RCC 7860 (cell line): Measurements from ENCODE around the gene OPA3.

ENCODE experiments used
- DNase-seq: peaks from one replicate; pipeline ENCODE4 v3.0.0-alpha.2; 2015; ENCODE audit warnings: low spot score
- FAIRE-seq: peaks from 2 replicates; lab custom pipeline; 2012; peaks lifted over from hg19 to GRCh38; lab: Jason Lieb, UNC

The OPA3 gene

DNA sequence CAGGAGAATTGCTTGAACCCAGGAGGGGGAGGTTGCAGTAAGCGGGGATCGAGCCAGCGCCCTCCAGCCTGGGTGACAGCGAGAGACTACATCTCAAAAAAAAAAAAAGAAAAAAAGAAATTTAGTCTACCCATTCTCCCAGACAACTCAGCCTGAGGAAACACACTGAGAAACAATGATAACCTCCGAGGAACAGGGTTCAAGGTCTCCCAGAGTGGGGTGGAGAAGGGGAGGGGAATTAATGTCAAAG lies 78.7 kb downstream of the OPA3 start:
- no peak for DNase-seq
- FAIRE-seq: no peak

DNA sequence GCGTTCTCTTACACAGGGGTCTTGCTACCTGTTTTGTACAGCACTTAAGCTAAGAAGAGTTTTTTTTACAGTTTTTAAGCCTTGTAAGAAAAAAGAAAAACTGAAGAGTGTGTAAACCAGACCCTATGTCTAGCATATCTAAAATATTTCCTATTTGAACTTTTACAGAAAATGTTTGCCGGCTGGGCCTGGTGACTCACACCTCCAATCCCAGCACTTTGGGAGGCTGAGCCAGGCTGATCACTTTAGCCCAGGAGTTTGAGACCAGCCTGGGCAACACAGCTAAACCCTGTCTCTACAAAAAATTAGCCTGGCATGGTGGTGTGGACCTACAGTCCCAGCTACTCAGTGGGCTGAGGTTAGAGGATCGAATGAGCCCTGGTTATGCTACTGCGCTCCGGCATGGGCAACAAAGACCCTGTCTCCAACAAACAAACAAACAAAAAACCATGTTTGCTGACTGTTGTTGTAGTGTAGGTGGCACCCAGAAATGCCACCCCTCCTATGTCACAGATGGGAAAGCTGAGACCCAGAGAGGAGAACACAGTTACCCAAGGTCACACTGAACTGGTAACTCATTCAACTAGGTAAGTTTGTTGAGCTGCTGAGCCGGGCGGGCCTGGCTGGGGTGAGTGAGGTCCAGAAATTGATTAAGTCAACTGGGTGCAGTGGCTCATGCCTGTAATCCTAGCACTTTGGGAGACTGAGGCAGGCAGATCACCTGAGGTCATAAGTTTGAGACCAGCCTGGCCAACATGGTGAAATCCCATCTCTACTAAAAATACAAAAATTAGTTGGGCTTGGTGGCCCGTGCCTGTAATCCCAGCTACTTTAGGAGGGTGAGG lies 79.2 kb downstream of the OPA3 start:
- DNase-seq: no peak
- no peak for FAIRE-seq

DNA sequence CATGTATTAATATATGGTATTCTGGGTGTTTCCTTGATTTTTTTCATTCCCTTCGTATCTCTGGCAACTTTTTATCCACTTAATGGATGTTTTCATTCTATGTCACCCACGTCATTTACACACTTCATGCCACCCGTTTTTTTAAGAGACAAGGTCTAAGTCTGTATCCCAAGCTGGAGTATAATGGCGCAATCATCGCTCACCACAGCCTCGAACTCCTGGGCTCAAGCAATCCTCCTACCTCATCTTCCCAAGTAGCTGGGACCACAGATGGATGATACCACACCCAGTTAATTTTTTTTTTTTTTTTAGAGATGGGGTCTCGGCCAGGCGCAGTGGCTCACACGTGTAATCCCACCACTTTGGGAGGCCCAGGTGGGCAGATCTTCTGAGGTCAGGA lies 80.7 kb downstream of the OPA3 start:
- FAIRE-seq (no peak), DNase-seq (no peak)

DNA sequence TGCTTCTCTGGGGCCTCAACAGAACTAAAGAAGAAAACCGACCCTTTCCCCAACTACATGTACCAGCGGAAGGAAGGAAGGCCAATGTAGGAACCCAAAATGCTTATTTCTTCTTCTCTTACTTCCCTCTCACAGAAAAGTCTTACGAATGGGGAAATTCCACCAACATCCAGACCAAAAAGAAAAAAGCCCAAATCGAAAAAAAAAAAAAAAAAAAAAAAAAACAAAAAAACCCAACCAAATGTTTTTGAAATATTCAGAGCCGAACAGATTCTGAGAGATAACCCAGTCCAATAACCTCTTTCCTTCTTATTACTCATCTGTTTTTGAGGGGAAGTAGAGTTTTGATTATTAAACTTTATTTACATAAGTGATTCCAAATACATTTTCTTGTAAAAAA lies 82.5 kb downstream of the OPA3 start:
- no peak for FAIRE-seq

DNA sequence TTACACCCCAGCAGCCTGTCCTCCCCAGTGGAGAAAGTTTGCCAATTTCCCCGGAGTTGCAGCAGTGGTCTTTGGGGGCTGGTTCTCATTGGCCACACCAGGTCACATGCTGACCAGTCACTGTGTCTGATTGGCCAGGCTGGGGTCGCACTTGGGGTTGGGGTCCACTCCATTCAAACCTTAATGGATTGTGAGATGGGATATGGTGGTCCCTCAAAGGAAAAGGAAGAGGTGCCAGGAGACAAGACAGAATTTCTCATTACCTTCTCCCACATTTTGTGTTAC lies 82.9 kb downstream of the OPA3 start:
- FAIRE-seq (no peak), DNase-seq (no peak)

More for the DNA sequence above, 82.5 kb downstream of the OPA3 start:
- DNase-seq: no peak

DNA sequence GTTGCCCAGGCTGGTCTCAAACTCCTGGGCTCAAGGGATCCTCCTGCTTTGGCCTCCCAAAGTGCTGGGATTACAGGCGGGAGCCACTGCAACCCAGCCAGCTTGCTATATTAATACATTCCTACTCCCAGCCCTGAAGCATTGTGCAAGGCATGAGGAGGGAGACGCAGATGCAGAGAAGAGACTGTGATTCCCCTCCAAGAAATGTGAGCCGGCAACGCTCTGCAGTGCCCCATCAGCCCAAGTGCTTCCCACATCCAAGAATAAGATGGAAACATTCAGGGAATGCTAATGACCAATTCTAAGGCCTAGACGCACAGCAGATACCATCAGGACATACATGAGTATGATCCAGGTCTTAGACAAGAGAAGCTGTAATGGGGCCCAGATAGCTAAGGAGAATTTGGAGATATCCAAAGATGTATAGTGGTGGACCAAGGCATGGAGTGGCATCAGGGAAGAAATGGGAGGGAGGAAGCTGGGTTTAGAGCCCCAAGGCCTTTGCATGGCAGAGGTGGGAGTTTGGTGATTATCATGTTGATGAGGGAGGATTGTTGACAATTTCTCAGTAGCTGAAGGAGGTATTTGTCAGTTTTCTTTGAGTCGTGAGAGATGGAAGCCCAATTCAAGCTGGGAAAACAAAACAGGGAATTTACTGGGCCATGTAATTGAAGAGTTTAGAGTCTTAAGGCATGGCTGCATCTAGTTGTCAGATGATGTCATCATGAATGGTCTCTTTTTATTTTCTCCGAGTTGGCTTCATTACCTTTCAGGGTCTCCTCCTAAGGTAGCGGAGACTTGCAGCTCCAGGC lies 83.5 kb downstream of the OPA3 start:
- FAIRE-seq (no peak), DNase-seq (no peak)

DNA sequence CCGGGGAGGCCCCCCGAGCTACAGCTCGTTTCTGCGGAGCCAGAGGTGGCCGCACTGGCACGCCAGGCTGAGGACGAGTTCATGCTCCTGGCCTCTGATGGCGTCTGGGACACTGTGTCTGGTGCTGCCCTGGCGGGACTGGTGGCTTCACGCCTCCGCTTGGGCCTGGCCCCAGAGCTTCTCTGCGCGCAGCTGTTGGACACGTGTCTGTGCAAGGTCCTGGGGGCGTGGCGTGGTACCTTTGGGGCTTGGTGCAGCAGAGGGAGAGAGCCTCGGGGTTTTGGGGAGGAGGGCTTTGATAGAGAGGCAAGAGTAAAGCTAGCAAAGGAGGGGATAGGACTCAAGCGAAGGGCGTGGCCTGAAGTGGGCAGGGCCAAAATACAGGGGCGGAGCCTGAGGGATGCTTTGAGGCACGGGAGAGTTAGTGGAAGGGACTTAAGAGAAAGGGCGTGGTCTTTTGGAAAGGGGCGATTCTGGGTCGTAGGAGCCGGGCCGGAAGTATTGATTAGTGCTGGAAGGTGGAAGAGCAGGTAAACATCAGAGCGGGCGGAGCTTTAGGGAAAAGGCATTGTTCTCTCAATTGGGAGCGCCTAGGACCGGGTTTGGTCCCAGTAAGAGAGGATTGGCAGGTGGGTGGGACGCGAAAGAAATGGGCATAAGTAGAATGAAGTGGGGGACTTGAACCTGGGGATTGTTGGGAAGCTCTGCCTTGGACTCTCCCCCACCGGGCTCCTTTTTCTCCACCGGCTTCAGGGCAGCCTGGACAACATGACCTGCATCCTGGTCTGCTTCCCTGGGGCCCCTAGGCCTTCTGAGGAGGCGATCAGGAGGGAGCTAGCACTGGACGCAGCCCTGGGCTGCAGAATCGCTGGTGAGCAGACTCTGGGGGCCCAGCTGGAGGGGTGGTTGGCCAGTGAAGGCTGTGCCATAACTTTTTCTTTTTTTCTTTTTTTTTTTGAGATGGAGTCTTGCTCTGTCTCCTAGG lies 85.1 kb downstream of the OPA3 start:
- FAIRE-seq (no peak), DNase-seq (no peak)

DNA sequence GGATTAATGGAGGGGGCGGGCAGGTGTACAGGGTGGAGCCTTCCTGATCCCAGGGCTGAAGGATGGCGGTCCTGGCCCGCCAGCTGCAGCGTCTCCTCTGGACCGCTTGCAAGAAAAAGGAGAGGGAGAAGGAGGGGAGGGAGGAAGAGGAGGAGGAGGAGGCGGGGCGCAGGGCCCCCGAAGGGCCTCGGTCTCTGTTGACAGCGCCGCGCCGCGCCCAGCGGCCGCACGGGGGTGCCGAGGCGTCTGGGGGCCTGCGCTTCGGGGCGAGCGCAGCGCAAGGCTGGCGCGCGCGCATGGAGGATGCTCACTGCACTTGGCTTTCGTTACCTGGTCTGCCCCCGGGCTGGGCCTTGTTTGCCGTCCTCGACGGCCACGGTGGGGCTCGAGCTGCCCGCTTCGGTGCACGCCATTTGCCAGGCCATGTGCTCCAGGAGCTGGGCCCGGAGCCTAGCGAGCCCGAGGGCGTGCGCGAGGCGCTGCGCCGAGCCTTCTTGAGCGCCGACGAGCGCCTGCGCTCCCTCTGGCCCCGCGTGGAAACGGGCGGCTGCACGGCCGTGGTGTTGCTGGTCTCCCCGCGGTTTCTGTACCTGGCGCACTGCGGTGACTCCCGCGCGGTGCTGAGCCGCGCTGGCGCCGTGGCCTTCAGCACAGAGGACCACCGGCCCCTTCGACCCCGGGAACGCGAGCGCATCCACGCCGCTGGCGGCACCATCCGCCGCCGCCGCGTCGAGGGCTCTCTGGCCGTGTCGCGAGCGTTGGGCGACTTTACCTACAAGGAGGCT lies 86.0 kb downstream of the OPA3 start, which contains the start of gene PPM1N:
Gene PPM1N (plus strand): TSS at position 33 of the 785 bp plus-strand sequence. CDS start 30 bp downstream, at position 63.
- FAIRE-seq: no peak
- no peak for DNase-seq

DNA sequence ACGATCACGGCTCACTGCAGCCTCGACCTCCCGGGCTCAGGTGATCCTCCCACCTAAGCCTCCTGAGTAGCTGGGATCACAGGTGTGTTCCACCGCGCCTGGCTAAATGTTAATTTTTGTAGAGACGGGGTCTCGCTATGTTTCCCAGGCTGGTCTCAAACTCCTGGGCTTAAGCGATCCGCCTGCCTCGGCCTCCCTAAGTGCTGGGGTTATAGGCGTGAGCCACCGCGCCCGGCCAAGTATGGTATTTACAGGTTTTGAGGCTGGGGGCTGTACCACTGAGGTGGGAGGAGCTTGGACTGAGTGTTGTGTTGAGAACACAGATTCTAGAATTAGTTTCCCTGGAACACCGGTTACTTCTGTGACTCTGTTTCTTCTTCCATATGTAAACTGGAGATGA lies 86.8 kb downstream of the OPA3 start:
- no peak for FAIRE-seq
- DNase-seq: no peak

DNA sequence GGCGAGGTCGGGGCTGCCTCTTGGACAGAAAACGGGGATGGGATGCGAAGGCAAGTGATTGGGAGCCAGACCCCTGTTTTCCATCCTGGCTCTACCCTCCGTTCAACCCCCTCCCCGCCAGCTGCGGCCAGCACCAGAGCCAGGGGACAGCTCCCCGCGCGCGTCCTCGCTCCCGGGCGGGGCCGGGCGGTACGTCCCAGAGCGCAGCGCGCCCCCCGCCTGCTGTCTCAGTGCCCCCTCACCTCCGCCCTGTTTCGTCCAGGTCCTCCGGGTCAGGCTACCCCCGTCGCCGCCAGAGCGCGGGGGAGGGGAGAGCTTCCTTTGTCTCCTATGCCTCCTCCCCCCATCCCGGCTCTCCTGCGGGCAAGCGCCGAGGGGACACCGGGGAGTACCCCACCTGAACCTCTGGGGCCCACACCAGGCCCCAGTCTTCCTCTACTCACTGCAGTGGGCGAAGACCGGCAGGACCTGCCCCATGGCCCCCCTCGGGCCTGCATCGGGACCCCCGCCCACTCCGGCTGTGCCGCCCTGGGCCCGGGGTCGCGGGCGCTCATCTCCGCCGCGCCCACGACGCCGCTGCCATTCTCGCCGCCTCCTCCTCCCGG lies 88.2 kb downstream of the OPA3 start:
- DNase-seq: no peak
- FAIRE-seq: no peak

DNA sequence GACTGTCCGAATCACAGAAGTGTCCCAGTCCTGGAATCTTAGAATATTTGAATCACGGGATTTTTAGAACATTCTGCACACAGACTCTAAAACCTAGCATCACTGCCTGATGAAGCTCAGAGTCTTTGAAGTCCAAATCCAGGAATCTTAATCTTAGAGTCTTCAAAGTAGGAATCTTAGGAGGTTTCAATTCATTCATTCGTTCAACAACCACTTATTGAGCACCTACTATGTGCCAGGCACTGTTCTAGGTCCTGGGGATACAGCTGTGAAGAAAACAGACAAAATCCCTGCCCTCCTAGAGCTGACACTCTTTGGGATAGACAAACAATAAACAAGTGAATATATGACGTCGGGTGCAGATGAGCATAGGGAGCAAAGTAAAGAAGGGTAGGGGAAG lies 89.4 kb downstream of the OPA3 start:
- FAIRE-seq (no peak), DNase-seq (no peak)

DNA sequence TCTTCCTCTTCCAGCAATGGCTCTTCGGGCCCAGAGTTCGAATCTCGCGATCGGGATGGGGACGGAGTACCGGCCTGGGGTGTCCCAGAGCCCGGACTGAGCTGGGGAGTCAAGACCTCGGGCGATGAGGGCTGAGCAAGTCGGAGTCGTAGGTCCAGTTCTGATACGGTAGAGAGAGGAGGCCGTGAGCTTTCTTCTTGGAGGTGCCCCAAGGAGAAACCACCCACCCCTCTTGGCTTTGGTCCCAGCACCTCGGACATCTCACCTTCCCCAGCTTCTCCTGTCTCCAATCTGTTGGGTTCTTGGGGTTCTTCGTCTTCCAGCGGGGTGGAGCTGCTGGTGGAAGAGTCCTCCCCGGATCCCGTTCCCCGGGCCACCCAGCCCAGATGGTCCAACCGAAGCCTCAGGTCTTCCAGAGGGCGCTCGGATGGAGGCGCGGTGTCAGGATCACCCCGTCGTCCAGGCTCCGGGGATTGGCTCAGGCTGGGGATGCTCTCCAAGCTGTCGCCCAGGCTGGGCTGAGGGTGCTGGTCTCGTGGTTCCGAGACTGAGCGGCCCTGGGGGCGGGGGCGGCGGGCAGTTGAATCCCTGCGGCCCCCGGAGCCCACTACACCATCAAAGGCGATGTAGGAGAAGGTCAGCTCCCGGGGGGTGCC lies 90.2 kb downstream of the OPA3 start:
- DNase-seq (no peak), FAIRE-seq (no peak)

DNA sequence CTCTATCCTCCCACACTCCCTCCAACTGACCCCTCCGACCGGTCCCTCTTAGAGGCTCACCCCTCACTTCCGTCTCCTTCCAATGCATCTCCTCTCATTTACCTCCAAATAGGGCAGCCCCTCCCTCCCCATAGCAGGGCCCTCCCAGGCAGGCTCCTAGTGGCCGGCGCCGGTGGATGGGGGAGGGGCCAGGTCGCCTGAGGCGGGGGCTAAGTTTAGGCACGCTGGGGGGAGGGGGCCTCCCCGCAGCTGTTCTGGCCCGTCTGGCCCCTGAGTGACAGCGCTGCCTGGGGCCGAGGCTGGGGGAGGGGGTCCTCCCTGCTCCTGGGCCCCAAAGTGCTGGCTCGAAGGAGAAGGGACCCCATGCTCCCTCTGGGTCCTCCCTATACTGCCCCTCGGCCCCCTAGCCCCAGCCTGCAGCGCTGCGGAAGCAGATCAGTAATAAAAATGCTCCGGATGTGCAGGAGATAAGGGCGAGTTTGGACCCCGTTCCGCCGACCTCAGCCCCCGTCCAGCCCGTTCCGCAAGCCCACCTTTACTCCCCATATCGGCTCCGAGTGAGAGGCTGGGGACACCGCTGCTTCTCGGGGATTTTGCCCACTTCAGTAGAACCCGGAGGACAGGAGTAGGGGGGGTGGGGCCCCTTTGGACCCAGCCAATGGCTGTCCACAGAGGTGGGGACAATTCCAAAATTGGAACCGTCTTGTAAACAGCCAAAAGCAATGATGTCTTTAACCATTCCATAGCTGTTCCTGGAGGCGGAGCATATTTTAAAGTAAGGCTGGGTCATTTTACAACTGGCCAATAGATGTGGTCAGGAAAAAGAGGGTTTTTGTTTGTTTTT lies 91.8 kb downstream of the OPA3 start:
- FAIRE-seq: no peak
- no peak for DNase-seq

DNA sequence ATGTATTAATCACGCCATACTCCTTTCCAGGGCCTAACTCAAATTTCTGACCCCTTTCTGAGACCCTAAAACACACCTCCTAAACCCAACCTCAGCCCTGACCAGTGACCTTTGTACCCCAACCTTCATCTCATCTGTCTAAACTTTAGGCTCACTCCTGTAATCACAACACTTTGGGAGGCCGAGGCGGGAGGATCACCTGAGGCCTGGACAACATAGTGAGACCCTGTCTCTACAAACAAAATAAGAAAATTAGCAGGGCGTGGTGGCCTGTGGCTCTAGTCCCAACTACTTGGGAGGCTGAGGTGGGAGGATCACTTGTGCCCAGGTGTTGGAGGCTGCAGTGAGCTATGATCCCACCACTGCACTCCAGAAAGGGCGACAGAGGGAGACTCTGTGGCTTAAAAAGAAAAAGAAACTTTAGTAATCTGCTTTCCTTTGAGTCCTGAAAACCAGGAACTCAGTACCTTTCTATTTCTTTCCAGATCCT lies 92.4 kb downstream of the OPA3 start:
- DNase-seq (no peak), FAIRE-seq (no peak)

DNA sequence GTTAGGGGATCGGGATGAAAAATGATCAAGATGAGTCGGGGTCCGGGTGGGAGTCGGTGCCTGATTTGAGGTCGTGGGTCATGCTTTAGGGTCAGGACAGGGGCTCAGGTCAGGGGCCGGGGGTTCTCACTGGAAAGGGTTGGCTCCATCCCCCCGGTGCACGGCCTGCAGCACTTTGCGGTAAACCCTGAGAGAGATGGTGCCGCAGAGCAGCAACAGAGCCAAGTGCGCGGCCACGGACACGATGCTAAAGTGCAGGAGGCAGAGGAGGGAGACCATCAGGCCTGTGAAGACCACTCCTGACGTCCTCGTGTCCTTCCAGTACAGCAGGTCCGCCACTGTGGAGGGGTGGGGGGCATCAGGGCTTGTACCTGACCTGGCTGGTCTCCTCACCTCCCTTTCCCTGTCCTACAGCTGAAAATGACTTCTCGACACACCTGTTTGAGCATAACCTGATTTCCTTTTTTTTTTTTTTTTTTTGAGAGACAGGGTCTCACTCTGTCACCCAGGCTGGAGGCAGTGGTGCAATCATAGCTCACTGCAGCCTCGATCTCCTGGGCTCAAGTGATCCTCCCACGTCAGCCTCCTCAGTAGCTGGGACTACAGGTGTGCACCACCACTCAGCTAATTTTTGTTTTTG lies 95.3 kb downstream of the OPA3 start:
- no peak for FAIRE-seq
- DNase-seq: no peak

DNA sequence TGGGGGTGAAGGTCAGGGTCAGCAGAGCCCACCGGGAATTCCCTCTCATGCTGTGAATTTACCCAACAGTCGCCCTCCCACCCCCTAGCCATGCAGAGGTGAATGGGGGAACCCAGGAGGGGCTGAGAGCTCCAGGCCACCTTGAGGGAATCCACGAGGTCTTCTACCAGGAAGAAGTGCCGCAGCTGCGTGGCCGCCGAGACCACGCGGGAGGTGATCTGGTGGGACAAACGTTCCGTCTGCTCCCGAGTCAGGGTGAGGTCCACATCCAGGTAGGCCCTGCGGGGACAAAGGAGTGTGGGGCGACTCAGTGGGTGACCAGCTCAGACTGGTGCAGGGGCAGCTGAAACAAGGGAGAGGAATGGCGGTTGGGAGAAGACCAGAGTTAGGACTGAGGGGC lies 95.9 kb downstream of the OPA3 start:
- DNase-seq (no peak), FAIRE-seq (no peak)

DNA sequence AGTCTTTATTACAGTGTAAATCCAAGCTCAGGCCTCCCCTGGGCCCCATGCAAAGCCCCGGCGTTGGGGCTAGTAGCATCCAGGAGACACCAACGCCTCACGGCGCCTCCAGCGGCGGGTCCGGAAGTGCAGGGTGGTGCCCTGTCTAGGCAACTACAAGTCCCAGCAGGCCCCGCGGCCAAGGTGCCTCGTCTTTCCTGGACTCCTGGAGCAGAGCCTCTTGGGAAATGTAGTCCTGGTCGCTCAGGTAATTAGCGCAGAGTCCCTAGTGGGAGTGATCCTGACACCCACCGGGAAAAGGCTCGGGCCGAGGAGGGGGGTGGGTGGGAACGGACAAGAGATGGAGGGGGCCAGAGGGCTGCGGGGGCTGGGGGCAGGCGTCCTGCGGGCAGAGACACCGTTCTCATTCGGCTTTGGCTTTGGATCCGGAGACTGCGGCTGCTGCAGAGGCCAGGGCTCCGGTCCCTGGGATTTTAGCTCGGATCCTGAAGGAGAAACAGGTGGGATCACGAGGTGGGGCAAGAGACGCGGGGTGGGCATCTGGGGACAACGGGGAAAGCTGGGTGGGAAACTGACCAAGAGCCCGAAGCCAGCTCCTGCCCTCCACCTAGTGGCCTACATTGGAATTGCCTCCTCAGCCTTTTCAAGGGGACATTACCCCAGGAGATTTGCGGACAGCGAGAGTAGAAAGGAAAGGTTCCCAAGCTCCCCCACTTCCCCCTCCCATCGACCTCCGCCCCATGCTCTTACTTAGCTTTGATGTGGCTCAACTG lies 99.1 kb downstream of the OPA3 start:
- FAIRE-seq: peak; percentile 7

More for the DNA sequence above, 99.1 kb downstream of the OPA3 start:
- DNase-seq: peak; percentile 81
